CD4-positive, alpha-beta T cell treated with Interleukin-17A for 4 hours (primary cell): ENCODE data around the gene WWP2.
"Not testable (repeated sequence)": the region's sequence is repeated elsewhere in the genome, so short reads cannot be mapped to it uniquely, and the experiment has no call there.

ENCODE experiments used
- DNase-seq: peaks from one replicate; pipeline ENCODE4 v3.0.0-alpha.2; 2020; ENCODE audit warnings: mixed read lengths

WWP2 gene

GRCh38 chr16:69951017-69951671 is 189.0 kb downstream of the WWP2 start, which contains the start of gene CLEC18A:
TSS of gene CLEC18A (plus strand) at chr16:69951334. CDS start at chr16:69951367, 33 bp downstream.
- DNase-seq: not testable (repeated sequence)

- DNase-seq: not testable (repeated sequence)
These were observed 189.5 kb downstream of the WWP2 start for GRCh38 chr16:69951672-69952031.

- not testable (repeated sequence) for DNase-seq
These were observed 190.0 kb downstream of the WWP2 start for GRCh38 chr16:69952116-69952515.

- not testable (repeated sequence) for DNase-seq
These were observed 190.6 kb downstream of the WWP2 start for GRCh38 chr16:69952572-69953355.

GRCh38 chr16:69954241-69954640 is 192.1 kb downstream of the WWP2 start:
- not testable (repeated sequence) for DNase-seq

GRCh38 chr16:69963312-69963711 is 201.2 kb downstream of the WWP2 start:
- DNase-seq: not testable (repeated sequence)

GRCh38 chr16:69964960-69965660 is 203.0 kb downstream of the WWP2 start:
- DNase-seq: not testable (repeated sequence)

- not testable (repeated sequence) for DNase-seq
These were observed 203.5 kb downstream of the WWP2 start for GRCh38 chr16:69965661-69966054.

- not testable (repeated sequence) for DNase-seq
These were observed 205.6 kb downstream of the WWP2 start for GRCh38 chr16:69967688-69968087.

GRCh38 chr16:69968125-69968524 is 206.0 kb downstream of the WWP2 start:
- DNase-seq: not testable (repeated sequence)

- not testable (repeated sequence) for DNase-seq
These were observed 207.5 kb downstream of the WWP2 start for GRCh38 chr16:69969657-69970056.

GRCh38 chr16:69972120-69972519 is 210.0 kb downstream of the WWP2 start:
- DNase-seq: not testable (repeated sequence)

- DNase-seq: not testable (repeated sequence)
These were observed 210.8 kb downstream of the WWP2 start for GRCh38 chr16:69972935-69973334.

- not testable (repeated sequence) for DNase-seq
These were observed 223.1 kb downstream of the WWP2 start for GRCh38 chr16:69985196-69985595.
